ENCODE data around the gene MIF. TPM values are rescaled to one million over a fixed set of nuclear protein-coding genes. Genes with fewer than 3 reads are reported as not detected.

MIF gene
- total and polyA plus RNA-seq, 2 of the 4 experiments (the other 2 are of a cell fraction), result 123 to 530 TPM

GRCh38 chr22:23909296-23909898, 15.2 kb downstream of the MIF start:
- H3K4me3 ChIP-seq (ENCODE audit: insufficient read depth, low read depth, low read length), result no peak overlapping the region; the same call in 1 of the 2 replicates
- H2AK5ac ChIP-seq (ENCODE audit: low read depth, low read length), result no peak overlapping the region
- H2BK5ac ChIP-seq (ENCODE audit: low read depth, low read length, poor library complexity, severe bottlenecking), result no peak overlapping the region
- peak; percentile 44 for DNase-seq
- H3K4ac ChIP-seq (ENCODE audit: low read depth, low read length), result no peak overlapping the region
- CTCF ChIA-PET, result interaction anchor here (0.6 kb wide), 2 partner anchors 15 to 678 kb away, joined by 3 read pairs; partner anchors contain the start of gene MIF
- peaks cover 5% of the 10 kb centered on the region; the same call in 1 of the 2 replicates for H3K4me1 ChIP-seq (ENCODE audit: control insufficient read depth, insufficient read depth, low read length)
- peak overlapping the region; percentile 74 to 82 for H4K8ac ChIP-seq (ENCODE audit: low read depth in 2 of 2, low read length in 2 of 2)
- H4K5ac ChIP-seq (ENCODE audit: low read depth, low read length), result peak overlapping the region; percentile 90
- no peak overlapping the region for H2BK15ac ChIP-seq (ENCODE audit: low read depth, low read length)
- no peak overlapping the region for H2BK20ac ChIP-seq (ENCODE audit: low read depth, low read length)
- H3K79me1 ChIP-seq (ENCODE audit: low read depth in 1 of 2, low read length in 2 of 2), result peaks cover 0 to 8% of the 10 kb centered on the region in 2 experiments; a peak in 2 of 4 replicates
- H3K18ac ChIP-seq (ENCODE audit: low read depth, low read length), result peak overlapping the region; percentile 59; the same call in 1 of the 2 replicates
- no peaks in the 10 kb centered on the region for H4K20me1 ChIP-seq (ENCODE audit: insufficient read depth, low read length)
- in situ Hi-C loops (cut with MboI; ENCODE audit: low sequenced_read_pairs), result no loop called here
- no TSS peak for BruUV-seq (replicated peaks)
- H3K4me2 ChIP-seq (ENCODE audit: low read depth, low read length), result peak overlapping the region; percentile 89
- no peak overlapping the region for H4K91ac ChIP-seq (ENCODE audit: insufficient read depth, low read depth, low read length)
- intact Hi-C loops (cut with micrococcal nuclease), result no loop called here
- ATAC-seq (ENCODE audit: low read depth), result 0 out of 2 replicates have a peak, but pooled peaks have one; percentile 6
- H3K36me3 ChIP-seq (ENCODE audit: control insufficient read depth, insufficient read depth, low read length), result no peaks in the 10 kb centered on the region
- no peaks in the 10 kb centered on the region; the same call in 1 of the 2 replicates for H3K9me1 ChIP-seq (ENCODE audit: insufficient read depth, low read length)
- no peaks in the 10 kb centered on the region for H3K27me3 ChIP-seq (ENCODE audit: control insufficient read depth, insufficient read depth, low read length)
- H2AFZ ChIP-seq (replicated peaks; ENCODE audit: low read length, poor library complexity), result peak overlapping the region; percentile 26
- no peak overlapping the region for H3K56ac ChIP-seq (ENCODE audit: extremely low read depth, insufficient read depth, low read length)
- dilution Hi-C loops (cut with HindIII; ENCODE audit: low sequenced_read_pairs, unreplicated experiment), result no loop called here
- no peak overlapping the region for H3K23ac ChIP-seq (ENCODE audit: low read depth, low read length)
- H3K14ac ChIP-seq (replicated peaks; ENCODE audit: low read depth, low read length), result 0 out of 2 replicates have a peak overlapping the region, but pooled peaks have one; percentile 11
- H3K9me3 ChIP-seq (ENCODE audit: control insufficient read depth, insufficient read depth, low read length), result no peaks in the 10 kb centered on the region
- H2BK120ac ChIP-seq (ENCODE audit: low read depth, low read length), result peak overlapping the region; percentile 17; the same call in 1 of the 2 replicates
- WGBS, 2 experiments (ENCODE audit: extremely low coverage in 2 of 2, insufficient read length in 1 of 2), result no CpG with 5 or more reads among the region's 6 CpGs
- no peak overlapping the region for H2AK9ac ChIP-seq (replicated peaks; ENCODE audit: low read depth, low read length, poor library complexity)
- POLR2A ChIA-PET (ENCODE audit: unreplicated experiment), result no interaction called here
- TF ChIP-seq MAFK (IDR thresholded peaks at IDR 0.05; ENCODE audit: low read depth, low read length) (0 out of 2 replicates have a peak, but pooled peaks have one; percentile 18), USF2 (IDR thresholded peaks at IDR 0.05; ENCODE audit: low read depth, low read length) (no peak), CTCF (conservative IDR thresholded peaks at IDR 0.05; ENCODE audit: low read depth, low read length) (no peak)
- peak overlapping the region; percentile 4; the same call in 1 of the 2 replicates for H3K27ac ChIP-seq (ENCODE audit: insufficient read depth, low read length)
- H3K9ac ChIP-seq (ENCODE audit: low read depth, low read length), result 0 out of 2 replicates have a peak overlapping the region, but pooled peaks have one; percentile 19
